ENCODE measurements around the gene ZNF425.

DNA sequence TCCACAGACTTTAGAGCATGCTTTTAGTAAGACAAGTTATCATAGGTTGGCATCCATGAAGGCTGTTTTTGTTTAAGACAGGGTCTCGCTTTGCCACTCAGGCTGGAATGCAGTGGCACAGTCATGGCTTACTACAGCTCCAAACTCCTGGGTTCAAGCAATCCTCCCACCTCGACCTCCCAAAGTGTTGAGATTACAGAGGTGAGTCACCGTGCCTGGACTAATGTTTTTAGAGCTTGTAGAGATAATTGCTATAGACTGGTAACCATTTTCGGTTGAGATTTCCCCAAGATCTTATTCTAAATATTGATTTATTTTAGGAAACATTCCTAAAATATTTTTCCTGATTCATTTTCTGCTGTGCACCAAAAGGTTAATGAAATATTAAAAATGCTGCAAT lies 15.8 kb upstream of the ZNF425 start:
- TF ChIP-seq POLR2A (IDR thresholded peaks at IDR 0.05), result no peak
- TF ChIP-seq, protein P1, sequence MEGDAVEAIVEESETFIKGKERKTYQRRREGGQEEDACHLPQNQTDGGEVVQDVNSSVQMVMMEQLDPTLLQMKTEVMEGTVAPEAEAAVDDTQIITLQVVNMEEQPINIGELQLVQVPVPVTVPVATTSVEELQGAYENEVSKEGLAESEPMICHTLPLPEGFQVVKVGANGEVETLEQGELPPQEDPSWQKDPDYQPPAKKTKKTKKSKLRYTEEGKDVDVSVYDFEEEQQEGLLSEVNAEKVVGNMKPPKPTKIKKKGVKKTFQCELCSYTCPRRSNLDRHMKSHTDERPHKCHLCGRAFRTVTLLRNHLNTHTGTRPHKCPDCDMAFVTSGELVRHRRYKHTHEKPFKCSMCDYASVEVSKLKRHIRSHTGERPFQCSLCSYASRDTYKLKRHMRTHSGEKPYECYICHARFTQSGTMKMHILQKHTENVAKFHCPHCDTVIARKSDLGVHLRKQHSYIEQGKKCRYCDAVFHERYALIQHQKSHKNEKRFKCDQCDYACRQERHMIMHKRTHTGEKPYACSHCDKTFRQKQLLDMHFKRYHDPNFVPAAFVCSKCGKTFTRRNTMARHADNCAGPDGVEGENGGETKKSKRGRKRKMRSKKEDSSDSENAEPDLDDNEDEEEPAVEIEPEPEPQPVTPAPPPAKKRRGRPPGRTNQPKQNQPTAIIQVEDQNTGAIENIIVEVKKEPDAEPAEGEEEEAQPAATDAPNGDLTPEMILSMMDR (IDR thresholded peaks at IDR 0.05), result no peak
- no peak for TF ChIP-seq POLR2AphosphoS5 (IDR thresholded peaks at IDR 0.05)
